GM20431 (cell line): ENCODE results near the gene FBXW4.

ENCODE experiments used
- in situ Hi-C: fragments of 300-500 bp; cut with MseI, MboI; formaldehyde crosslinking; loops from one replicate; pipeline ENCODE4 v1.15.0; 2020; ENCODE audit warnings: low sequenced_read_pairs; ENCODE audit not compliant: unreplicated experiment

FBXW4 gene

GRCh38 chr10:101624526-101625102 is 70.4 kb downstream of the FBXW4 start:
- in situ Hi-C loops, result no loop called here

GRCh38 chr10:101623528-101623927 is 71.4 kb downstream of the FBXW4 start:
- in situ Hi-C loops, result no loop called here

GRCh38 chr10:101619983-101620382 is 75.0 kb downstream of the FBXW4 start:
- in situ Hi-C loops, result no loop called here

- in situ Hi-C loops, result no loop called here
These were observed 76.1 kb downstream of the FBXW4 start for GRCh38 chr10:101618871-101619270.

- in situ Hi-C loops, result no loop called here
These were observed 77.0 kb downstream of the FBXW4 start for GRCh38 chr10:101617824-101618568.

- in situ Hi-C loops, result no loop called here
These were observed 77.7 kb downstream of the FBXW4 start for GRCh38 chr10:101617102-101617823.

- in situ Hi-C loops, result no loop called here
These were observed 78.4 kb downstream of the FBXW4 start for GRCh38 chr10:101616415-101617101.

- in situ Hi-C loops, result no loop called here
These were observed 79.3 kb downstream of the FBXW4 start for GRCh38 chr10:101615525-101616116.

- in situ Hi-C loops, result no loop called here
These were observed 80.1 kb downstream of the FBXW4 start for GRCh38 chr10:101614663-101615524.

GRCh38 chr10:101613646-101614045 is 81.3 kb downstream of the FBXW4 start:
- in situ Hi-C loops, result no loop called here

GRCh38 chr10:101612872-101613271 is 82.1 kb downstream of the FBXW4 start:
- in situ Hi-C loops, result no loop called here

- in situ Hi-C loops, result no loop called here
These were observed 82.9 kb downstream of the FBXW4 start for GRCh38 chr10:101612086-101612485.

GRCh38 chr10:101611096-101611905 is 83.7 kb downstream of the FBXW4 start:
- in situ Hi-C loops, result no loop called here

GRCh38 chr10:101609481-101609880 is 85.5 kb downstream of the FBXW4 start:
- in situ Hi-C loops, result no loop called here

- in situ Hi-C loops, result no loop called here
These were observed 87.8 kb downstream of the FBXW4 start for GRCh38 chr10:101607124-101607523.

GRCh38 chr10:101602761-101603398 is 92.1 kb downstream of the FBXW4 start:
- in situ Hi-C loops, result loop anchor here (5.0 kb wide), 1 partner anchor 179 kb away; the partner anchor contains the start of gene NPM3

- in situ Hi-C loops, result loop anchor here (5.0 kb wide), 1 partner anchor 181 kb away; the partner anchor contains the start of gene NPM3
These were observed 93.4 kb downstream of the FBXW4 start for GRCh38 chr10:101601541-101601940.
